Stimulated activated CD8-positive, alpha-beta memory T cell treated with anti-CD3 and anti-CD28 coated beads, Interleukin-4, amount 100 ng/mL, for 24 hours (primary cell): ENCODE measurements around the gene BCAT1.
A peak's percentile ranks its signal among the peaks of the same experiment; 100 is the strongest.

Experiments used
- DNase-seq: peaks from one replicate; pipeline ENCODE4 v3.0.0-alpha.2; 2020; ENCODE audit warnings: low read depth

BCAT1 gene

GRCh38 chr12:24948757-24949722 lies at the start of gene BCAT1:
Gene BCAT1, minus strand, starts transcription at chr12:24949101. Its CDS starts 169 bp downstream, at chr12:24948932.
- DNase-seq, result peak; percentile 36

DNA sequence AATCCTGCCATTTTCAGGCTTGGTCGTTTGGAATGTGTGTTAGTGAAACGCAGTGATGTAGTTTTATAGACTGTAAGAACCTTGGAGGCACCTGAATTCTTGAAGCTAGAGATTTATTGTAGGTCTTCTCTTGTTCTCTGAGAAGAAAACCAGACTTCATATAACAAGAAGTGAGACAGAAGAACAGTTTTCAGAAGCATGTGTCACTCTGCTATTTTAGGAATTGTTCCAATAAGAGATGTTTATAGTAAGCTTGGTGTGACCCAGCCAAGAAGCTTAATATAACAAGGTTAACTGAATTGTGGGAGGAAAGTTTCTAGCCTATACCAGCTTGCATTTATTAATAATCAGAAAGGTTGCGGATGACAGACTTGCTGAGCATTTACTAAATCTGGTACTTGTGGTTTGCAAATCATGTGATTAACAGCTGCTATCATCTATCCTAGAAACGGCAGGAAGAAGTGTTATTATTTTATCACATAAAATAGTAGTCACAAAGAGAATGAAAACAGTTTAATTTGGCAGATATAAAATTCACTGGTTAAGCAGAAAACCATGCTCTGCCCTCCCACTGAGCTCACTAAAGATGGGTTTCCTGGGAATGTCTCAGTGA lies 49.2 kb upstream of the BCAT1 start:
- no peak for DNase-seq

- DNase-seq, result no peak
Measured at GRCh38 chr12:24997496-24997895, 48.6 kb upstream of the BCAT1 start.

DNA sequence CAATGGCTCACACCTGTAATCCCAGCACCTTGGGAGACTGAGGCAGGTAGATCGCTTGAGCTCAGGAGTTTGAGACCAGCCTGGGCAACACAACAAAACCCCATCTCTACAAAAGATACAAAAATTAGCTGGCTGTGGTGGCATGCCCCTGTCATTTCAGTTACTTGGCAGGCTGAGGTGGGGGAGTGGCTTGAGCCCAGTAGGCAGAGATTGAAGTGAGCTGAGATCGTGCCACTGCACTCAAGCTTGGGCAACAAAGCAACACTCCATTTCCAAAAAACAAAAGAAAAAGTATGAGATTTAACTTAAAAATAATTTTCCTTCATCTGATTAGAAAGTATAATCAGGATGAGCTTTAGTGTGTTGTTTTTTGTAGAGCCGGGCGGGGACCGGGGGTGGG lies 47.9 kb upstream of the BCAT1 start:
- DNase-seq, result no peak

- no peak for DNase-seq
Measured at GRCh38 chr12:24996102-24996797, 47.3 kb upstream of the BCAT1 start.

GRCh38 chr12:24993793-24994192 lies 44.9 kb upstream of the BCAT1 start:
- no peak for DNase-seq

- no peak for DNase-seq
Measured at GRCh38 chr12:24991209-24992049, 42.5 kb upstream of the BCAT1 start.

- DNase-seq, result no peak
Measured at GRCh38 chr12:24989216-24989615, 40.3 kb upstream of the BCAT1 start.

DNA sequence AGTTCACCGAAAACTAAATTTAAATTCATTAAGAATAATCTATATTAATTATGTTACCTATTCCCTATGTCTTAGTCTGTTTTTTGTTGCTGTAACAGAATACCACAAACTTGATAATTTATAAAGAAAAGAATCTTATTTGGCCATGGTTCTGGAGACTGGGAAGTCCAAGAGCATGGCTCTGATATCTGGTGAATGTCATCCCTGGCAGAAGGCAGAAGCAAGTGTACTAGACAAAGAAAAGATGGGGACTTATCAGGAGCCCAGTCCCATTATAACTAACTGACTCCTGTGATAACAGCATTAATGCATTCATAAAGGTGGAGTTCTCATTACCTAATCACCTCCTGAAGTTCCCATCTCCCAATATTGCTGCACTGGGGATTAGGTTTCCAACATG lies 33.3 kb upstream of the BCAT1 start:
- DNase-seq, result no peak

DNA sequence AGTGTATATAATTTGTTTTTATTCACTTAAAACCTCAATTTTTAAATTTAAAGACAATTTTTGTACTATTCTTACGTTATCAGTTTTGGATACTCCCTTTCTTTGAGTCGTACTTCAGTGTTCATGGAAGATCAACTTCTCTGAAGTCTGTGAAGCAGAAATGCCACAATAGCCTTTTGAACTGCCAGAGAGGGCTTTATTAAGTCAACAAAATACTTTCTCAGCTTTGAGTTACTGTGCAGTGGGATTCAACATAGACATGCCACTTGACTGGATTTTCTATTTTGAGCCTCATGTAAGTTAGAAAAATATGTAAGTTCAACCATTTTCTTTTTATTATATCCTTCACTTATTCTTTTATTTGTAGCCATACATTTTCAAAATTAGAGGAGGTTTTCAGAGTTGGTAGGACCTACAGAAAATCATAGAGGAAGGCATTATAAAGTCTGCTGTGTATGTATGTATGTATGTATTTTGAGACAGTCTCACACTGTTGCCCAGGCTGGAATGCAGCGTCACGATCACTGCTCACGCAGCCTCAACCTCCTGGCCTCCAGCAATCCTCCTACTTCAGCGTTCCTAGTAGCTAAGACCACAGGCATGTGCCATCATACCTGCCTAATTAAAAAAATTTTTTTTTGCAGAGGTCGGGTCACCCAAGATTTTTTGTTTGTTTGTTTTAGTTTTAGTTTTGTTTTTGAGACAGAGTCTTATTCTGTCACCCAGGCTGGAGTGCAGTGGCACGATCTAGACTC lies 31.3 kb upstream of the BCAT1 start:
- DNase-seq, result no peak

DNA sequence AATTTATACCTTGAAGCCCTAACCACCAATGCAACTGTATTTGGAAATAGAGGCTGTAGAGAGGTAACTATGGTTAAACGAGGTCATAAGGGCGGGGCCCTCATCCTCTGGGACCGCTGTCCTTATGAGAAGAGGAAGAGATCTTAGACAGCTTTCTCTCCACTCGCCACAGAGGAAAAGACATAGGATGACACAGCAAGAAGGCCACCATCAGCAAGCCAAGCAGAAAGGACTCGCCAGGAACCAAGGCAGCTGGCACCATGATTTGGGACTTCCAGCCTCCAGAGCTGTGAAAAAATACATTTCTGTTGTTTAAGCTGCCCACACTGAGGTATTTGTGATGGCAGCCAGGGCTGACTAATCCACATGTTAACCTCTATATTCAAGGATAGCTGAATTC lies 30.4 kb upstream of the BCAT1 start:
- DNase-seq, result no peak

GRCh38 chr12:24977711-24978110 lies 28.8 kb upstream of the BCAT1 start:
- no peak for DNase-seq

DNA sequence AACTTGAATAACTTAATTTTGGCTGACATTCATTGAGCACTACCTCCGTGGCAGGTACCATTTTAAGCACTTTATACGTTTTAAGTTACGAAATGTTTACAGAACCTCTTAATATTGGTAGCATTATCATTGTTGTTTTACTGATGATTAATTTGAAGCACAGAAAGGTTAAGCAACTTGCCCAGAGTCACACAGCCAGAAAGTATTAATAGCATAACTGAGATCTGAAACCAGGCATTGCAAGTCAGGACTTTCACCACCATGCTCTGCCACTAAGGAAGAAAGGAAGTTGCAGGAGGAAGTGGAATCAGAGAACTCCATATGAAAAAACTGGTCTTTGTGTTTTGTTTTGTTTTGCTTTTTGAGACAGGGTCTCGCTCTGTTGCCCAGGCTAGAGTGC lies 28.2 kb upstream of the BCAT1 start:
- no peak for DNase-seq

GRCh38 chr12:24975425-24975824 lies 26.5 kb upstream of the BCAT1 start:
- no peak for DNase-seq

DNA sequence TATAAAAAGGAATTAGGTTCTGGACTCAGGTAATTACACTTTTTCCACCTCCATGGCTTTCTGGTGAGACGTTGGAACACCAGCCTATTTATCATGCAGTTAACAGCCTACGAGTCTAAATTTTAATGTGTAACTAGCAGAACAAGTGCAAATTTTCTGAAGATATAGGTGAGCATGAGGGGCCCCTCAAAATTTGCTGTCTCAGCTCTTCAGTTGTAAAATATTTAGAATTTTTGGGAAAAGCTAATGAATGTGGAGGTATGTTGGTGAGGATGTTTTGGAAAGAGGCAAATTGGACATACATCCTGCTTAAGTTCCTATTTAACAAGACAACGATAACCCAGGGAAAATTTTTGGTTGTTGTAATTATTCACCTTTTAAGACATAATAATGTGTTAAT lies 25.3 kb upstream of the BCAT1 start:
- DNase-seq, result no peak

GRCh38 chr12:24972078-24972477 lies 23.2 kb upstream of the BCAT1 start:
- DNase-seq, result no peak

DNA sequence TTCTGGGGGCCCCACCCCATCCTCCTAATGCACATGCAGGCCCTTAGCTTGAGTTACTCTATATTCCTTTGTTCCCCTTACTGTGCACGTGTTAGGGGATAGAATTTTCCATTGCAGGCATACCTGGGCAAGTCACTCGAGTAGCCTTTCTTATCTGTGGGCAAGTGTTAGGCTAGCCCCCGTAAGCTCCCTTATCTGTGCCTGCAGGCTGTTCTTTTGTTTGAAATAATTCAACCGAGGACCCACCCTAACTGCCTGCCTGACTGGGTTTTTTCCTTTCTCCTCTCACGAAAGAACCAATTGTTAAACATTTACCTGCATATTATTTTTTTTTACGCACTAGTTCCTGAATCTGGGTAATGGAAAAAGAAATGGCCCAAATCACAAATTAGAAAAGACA lies 21.3 kb upstream of the BCAT1 start:
- no peak for DNase-seq

GRCh38 chr12:24966951-24967564 lies 18.2 kb upstream of the BCAT1 start:
- DNase-seq, result no peak

DNA sequence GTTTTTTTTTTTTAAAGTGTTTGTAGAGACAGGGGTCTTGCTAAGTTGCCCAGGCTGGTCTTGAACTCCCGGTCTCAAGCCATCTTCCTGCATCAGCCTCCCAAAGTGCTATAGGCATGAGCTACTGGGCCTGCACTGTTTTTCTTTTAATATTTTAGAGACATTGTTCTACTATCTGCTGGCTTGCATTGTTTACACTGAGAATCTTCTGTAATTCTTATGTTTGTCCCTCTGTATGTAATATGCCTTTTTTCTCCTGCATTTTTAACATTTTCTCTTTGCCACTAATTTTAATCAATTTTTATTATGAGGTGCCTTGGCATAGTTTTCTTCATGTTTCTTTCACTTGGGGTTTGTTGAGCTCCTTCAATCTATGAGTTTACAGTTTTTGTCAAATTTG lies 15.4 kb upstream of the BCAT1 start:
- DNase-seq, result no peak

- peak; percentile 31 for DNase-seq
Measured at GRCh38 chr12:24960222-24960855, 11.4 kb upstream of the BCAT1 start.
